ENCODE measurements around the gene LANCL3.

The LANCL3 gene

DNA sequence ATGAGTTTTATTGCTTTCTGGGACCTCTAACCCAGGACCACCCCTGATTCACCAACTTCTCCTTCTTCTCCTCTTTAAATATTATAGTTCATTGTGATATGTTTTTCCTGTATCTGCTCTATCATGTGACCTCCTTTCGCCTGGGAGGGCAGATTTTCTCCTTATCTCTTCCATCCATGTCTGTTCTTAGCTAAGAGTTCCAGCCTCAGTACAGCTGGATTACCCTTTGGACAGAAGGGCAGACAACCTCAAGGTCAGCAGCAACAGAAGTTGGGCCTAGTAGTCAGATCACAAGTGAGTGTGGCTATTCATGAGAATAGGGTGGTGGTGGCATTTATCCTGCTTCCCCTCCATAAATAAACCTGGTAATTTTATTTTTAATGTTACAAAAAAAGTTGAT, 108.4 kb downstream of the LANCL3 start:
- no peak for DNase-seq (ENCODE audit: low read depth)

DNA sequence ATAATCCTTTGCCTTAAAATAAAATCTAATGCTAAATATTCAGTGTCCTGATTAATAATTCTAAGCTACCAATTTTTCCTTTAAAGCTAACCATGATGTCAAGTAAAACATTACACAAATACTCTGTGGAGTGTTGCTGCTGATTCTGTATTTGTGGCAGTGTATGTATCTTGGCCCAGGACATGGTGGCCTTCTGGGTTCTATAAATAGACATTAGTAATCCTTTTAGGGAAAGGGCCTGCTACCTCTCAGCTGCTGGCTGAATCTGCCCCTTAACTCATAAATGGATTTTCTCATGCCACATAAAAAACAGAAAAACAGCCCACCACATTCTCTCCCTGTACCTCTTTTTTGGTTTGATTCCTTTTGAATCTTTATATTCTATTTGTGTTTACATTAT, 113.0 kb downstream of the LANCL3 start:
- peak; percentile 3 for DNase-seq (ENCODE audit: low read depth)

DNA sequence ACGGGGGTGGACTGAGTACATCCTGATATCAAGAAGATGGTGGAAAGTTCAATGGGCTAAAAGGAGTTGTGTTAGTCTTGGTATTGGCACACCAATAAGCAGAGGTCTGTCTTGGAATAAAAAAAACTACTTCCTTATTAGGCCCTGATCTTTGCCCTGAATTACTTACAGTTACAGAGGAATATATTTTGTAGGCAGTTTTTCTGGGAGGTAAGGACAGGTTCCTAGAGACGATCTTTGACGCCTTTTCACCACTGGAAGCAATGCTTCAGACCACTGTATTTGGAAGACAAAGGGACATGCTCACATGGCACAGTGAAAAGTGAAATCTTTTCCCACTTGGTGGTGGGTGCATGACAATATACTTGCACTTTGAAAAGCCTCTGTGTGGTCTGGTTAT, 113.5 kb downstream of the LANCL3 start:
- DNase-seq (ENCODE audit: low read depth), result no peak

DNA sequence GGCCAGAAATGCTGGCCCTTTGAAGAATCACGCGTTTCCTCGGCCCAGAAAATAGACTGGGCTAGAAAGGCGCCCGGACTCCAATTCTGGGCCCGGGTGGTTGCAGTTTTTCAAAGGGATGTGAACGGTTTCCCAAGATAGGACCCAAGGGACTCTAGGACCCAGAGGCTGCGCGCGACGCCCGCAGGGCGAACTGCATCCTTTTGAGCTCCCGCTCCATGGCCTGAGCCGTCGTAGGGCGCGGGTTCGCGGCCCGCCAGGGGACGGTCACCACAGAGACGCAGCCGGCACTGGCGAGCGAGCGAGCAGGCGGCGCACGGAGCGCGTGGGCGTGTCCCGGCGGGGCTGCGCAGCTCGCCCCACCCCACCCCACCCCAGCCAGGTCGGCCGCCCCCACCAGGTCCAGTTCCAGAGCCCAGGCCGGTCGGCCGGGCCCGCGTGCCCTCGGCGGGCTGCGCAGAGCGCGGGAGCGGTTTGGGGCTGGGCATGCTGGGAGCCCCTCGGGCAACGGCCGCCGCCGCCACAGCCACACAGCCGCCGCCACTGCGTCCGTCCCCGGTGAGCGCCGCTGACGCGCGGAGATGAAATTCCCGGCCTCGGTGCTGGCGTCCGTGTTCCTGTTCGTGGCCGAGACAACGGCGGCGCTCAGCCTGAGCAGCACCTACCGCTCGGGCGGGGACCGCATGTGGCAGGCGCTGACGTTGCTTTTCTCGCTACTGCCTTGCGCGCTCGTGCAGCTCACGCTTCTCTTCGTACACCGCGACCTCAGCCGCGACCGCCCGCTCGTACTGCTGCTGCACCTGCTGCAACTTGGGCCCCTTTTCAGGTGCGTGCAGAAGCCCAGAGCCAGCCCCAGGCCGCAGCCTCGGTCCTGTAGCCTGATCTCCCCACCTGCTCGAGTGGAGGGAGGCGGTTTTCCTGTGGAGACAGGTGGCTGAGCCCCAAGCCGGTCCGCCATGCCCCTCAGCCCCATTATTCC, 114.2 kb downstream of the LANCL3 start, which contains the start of gene XK:
TSS of gene XK (plus strand) at position 411 of the 979 bp plus-strand sequence. CDS start at position 582, 171 bp downstream.
- peak; percentile 14 for DNase-seq (ENCODE audit: low read depth)

DNA sequence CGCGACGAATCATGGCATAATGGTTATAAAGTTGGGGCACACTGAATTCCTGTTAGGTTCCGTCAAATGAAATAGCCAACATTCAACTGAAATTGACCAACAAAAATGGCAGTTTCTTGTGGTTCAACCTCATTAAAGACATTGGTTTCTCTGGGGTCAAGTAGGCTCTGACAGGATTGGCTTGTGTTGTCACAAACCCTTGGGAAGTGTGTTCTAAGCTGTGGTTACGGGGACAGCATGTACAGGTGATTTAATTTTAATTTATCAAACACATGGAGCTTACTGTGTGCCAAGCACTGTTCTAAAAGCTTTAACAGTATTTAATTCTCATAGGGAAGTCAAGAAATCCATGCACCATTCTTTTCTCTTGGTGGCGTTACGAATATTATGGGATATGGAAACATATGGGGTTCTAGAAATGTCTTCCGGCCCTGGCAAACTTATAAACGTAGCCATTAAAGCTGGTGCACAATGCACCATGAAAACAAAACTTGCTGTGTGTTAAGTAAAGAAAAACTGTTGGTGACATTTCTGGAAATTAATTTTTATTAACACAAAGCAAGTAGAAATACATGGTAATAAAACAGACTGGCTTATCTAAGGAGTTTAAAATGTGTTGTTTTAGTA, 115.0 kb downstream of the LANCL3 start:
- DNase-seq (ENCODE audit: low read depth), result no peak

DNA sequence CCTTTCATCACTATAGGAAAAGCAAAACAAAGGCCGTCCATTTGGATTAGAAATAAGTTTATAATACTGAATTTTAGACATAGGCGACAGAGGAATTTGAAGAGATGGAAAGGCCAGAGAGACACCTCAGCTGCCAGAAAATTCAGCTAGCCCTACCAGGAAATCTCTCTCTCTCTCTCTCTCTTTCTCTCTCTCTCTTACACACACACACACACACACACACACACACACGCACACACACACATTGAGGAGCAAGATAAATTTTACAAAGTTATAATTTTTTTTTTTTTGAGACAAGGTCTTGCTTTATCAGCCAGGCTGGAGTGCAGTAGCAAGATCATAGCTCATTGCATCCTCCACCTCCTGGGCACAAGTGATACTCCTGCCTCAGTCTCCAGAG, 115.5 kb downstream of the LANCL3 start:
- DNase-seq (ENCODE audit: low read depth), result no peak

DNA sequence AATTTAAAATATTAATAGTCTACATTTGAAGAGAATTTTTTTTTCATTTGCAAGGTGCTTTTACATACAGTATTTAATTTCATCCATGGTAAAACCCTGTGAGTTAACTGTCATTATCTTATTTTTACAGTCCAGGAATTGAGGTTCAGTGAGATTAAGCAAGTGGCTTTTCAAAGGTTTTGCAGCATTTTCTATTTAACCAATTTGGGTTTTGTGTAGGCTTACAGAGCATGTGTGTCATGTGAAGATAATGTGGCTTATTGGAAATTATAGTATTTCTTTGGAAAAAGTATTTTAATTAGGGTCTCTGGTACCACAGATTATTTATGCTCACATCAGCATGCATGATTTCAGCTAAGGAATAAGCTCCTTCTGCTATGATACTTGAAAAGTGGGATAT, 118.7 kb downstream of the LANCL3 start:
- DNase-seq (ENCODE audit: low read depth), result no peak

DNA sequence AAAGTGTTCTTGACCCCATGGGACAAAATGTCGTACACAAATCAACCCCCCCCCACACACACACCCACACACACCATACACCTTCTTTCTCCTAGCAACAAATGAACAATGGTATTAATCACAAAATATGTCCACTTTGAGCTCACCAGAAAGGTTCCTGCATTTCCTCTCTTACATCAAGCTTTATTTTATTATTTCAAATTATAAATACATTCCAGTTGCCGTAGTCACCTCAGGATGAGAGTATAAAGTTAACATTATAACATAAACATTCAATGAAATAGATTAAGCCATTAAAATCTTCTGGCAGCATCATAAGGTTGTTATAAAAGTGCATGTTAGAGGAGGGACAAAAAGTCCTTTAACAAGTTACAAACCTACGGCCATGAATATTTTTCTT, 121.5 kb downstream of the LANCL3 start:
- DNase-seq (ENCODE audit: low read depth), result peak; percentile 6

DNA sequence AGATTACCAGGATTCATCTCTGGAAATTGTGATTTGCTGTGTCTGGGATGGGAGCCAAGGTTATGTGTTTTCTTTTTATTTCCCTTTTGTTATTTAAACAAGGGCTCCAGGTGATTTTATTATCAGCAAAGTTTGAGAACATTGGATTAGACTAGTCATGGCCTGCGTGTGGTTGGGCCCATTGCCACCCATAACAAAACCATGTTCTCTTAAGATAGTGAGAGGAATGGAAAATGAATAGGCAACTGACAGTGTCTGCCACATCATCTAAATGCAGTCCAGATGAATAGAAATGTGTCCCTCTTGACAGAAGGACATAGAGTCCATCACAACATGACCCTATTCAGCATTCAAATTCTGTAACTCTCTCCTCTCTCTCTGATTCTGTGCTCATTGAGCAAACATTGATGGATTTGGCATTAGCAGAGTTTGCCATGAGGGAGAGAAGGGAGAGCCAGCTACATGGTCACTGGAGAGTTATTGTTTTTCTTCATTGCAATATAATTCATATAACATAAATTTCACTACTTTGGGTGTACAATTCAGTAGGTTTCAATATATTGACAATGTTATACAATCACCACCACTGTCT, 125.8 kb downstream of the LANCL3 start:
- DNase-seq (ENCODE audit: low read depth), result no peak

DNA sequence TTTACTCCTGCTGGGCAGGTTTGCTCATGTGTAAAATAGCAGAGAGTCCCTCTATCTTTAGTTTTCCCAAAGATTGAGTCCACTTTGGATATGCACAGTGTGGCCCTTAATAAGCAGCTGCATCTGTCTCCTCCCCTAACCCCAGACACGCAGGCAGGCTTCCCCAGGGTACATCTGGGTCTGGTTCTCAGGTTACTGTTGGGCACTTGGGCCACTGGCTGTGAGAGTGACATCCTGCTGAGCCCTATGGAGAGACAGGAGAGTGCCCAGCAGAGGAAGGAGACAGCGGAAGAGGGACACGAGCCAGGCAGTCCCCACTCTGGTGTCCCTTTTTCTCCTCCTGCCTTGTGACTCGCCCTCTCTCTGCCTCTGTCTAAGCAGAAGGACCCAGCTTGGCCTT, 130.1 kb downstream of the LANCL3 start:
- DNase-seq (ENCODE audit: low read depth), result no peak

DNA sequence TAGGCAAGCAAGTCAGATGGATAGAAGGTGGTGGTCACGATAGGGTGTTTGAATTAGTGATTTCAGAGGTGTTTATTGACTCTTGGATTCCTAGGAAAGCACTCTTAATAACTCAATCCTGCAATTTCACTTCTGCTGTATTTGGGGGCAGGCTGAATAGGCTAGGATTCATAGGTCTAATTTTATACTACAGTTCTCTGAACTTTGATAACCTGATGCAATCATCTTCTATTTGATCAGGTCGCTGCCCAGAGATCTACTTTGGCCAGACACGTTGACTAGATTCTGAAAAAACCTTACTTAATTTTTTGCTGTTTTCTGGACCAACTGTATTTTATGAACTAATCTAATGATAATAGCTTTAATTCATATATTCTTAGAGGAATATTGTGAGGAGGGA, 140.5 kb downstream of the LANCL3 start:
- DNase-seq (ENCODE audit: low read depth), result no peak

DNA sequence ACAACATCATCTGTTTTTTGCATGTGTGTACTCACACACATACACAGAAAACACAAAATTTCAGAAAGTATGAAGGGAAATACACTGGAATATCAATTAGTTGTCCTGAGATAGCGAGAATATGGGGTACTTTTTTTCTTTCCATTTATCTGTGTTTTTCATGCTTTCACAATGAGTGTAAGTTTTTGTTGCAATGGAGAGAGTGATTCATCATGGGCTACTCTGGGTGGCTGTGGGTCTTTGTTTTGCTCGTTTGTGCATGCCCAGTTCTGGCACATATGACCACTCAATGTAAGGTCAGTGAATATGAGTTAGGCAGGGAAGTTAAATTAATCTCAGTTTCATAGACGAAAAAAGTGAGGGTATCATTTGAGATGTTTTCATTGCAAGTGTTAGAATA, 141.0 kb downstream of the LANCL3 start:
- peak; percentile 1 for DNase-seq (ENCODE audit: low read depth)

DNA sequence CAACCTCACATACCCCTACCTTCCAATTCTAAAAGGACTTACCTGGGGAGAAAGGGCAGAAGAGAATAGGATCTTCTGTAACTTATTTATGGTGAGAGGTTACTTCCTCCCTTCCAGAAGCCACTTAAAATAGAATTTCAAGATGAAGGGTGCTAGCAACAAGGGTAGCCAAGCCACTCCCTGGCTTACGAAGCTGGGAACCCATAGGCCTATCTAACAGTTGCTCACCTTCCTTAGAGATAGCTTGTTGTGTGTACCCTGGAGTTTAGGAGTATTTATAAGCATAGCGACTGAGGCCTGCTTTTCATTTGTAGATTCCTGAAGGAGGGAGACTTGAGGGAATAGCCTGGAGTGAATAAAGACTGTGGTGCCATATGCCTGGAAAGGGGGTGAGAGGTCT, 143.0 kb downstream of the LANCL3 start:
- DNase-seq (ENCODE audit: low read depth), result no peak

DNA sequence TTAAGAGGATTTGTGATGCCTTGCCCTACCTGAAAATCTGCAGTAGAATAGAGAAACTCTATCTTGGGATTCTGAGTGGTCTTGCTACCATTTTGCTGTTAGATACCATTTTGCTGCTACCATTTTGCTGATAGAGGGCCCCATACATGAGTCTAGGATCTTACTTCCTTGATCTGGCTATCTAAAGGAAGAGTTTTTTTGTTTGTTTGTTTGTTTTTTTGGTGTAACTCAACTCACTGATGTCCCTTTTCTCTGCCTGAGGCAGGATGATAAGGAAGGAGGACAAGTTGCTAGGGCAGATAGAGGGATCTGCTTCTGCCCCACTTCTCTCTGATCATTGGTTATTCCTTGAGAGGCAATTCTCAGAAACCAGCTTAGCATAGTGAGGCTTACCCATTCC, 145.1 kb downstream of the LANCL3 start:
- DNase-seq (ENCODE audit: low read depth), result no peak

DNA sequence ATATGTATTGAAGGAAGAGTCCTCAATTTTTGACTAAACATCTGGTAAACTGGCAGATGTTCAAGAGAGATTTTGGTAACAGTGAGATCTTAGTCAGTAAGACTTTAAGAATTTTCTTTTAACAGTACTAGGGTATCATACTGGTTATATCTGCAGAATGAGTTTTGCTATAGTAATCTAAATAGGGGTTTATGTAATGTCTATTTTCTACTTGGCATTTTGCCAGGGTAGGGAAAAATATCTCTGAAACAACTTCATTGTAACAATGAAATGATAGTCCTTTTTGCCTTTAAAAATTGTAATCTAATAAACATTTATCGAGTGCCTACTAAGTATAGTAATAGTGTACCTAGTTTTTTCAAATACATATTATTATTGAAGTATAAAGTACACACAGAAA, 146.2 kb downstream of the LANCL3 start:
- DNase-seq (ENCODE audit: low read depth), result no peak

DNA sequence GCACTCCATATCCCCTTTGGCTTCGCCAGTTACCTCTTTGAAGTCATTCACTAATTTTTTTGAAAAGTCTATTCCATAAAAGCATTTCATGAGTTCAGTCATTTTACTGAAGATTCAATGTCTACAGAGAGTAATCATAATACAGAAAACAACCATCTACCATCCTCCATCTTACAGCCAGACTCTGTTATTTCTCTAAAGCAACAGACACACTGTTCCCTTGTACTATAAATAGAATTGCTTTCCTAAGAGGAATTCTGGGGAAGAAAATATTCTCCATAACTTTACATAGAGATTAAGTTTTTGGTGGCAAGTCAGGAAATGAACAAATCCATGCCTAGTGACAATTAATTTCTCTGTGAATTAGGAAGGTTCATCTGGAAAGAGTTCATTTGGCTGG, 151.1 kb downstream of the LANCL3 start:
- DNase-seq (ENCODE audit: low read depth), result no peak

DNA sequence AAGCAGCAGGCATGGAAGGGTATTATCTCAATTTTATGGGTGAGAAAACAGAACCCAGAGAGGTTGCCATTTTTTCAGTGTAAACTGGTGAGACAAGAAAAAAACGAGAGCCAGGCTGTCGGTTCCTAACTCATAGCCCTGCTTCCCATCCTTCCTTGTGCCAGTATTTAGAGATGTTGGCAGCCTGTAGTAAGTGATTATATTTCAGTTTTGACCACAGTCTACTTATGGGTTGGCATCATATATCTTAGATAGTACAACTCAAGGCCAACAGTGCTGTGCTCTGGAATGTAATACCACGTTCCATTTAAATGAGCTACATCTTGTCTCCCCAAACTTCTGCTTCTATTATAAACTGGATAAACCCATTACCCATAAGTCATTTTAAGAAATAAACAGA, 154.9 kb downstream of the LANCL3 start:
- peak; percentile 20 for DNase-seq (ENCODE audit: low read depth)
